ENCODE results near the gene TPTE2. TPM values are rescaled to one million over a fixed set of nuclear protein-coding genes. Genes with fewer than 3 reads are reported as not detected.

TPTE2 gene
- total RNA-seq, 1 donor from 2014 or later: not detected

DNA sequence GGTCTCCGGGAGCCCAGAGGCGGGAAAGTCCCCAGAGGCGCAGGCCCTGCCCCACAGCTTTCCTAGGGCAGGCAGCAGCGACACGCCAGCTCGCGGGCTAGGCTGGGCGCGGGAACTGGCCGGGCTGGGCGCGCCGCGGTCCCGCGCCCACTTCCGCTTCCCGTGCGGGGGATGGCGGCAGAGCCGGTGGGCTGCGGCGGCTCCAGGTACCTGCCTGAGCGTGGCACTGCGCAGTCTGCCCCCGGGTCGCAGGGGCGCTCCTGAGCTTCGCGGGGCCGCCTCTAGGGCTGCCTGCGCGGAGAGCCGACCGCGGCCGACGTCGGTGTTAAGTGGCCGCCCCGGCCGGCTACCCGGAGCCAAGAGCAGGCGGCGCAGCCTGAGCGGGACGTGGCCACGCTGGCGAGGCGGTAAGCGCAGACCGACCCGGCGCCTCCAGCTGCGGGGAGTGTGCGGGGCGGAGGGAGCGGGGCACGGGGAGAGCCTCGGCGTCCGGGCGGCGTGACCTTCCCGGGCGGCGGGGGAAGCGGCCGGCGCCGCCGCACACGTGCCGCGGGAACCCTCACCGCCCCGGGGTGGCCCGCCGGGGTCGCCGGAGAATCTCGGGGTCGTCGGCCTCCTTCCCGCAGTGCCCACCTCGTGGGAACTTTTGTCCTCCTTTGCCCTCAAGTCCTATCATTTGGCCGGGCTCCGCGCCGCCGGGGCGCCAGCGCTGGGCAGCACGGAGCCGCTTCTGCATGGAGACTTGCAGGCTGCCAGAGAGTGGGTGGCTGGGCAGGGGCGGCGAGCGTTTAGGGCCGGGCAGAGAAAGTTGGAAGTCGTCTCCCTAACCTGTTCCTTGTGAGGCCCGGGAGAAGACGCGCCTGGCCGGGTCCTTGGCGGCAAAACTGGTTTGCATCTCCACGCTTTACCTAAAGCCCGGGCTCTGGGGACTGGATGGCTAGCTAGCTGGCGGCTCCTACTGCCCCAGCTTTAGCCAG, 40.7 kb upstream of the TPTE2 start:
- no peak overlapping the region for H3K27ac Mint-ChIP-seq (ENCODE audit: unreplicated experiment)
- Histone ChIP-seq H3K27me3 (ENCODE audit: insufficient read depth, low read length) (peaks cover 2% of the 10 kb centered on the region), H3K4me3 (ENCODE audit: insufficient read depth, low read depth, low read length) (peak overlapping the region; percentile 61), H3K4me2 (ENCODE audit: low read length) (peak overlapping the region; percentile 92), H3K27ac (ENCODE audit: low read depth, low read length) (no peak overlapping the region), H2AFZ (ENCODE audit: low read depth, low read length) (peak overlapping the region; percentile 84), H3K36me3 (ENCODE audit: insufficient read depth, low read length) (no peaks in the 10 kb centered on the region), H4K20me1 (ENCODE audit: insufficient read depth, low read length) (peaks cover 4% of the 10 kb centered on the region), H3K9ac (ENCODE audit: low read length) (peak overlapping the region; percentile 70), H3K9me3 (ENCODE audit: insufficient read depth, low read depth, low read length) (no peaks in the 10 kb centered on the region), H3K4me1 (ENCODE audit: insufficient read depth, low read length) (peaks cover 4% of the 10 kb centered on the region), H3K79me2 (ENCODE audit: insufficient read depth, low read length) (peaks cover 5% of the 10 kb centered on the region)
- no peaks in the 10 kb centered on the region for H3K36me3 Mint-ChIP-seq (ENCODE audit: low read depth, unreplicated experiment)
- H3K4me1 Mint-ChIP-seq (ENCODE audit: low read depth, unreplicated experiment): no peaks in the 10 kb centered on the region
- TF ChIP-seq CTCF (IDR thresholded peaks at IDR 0.05; ENCODE audit: insufficient read depth, low read depth, low read length) (no peak), EZH2 (IDR thresholded peaks at IDR 0.05; ENCODE audit: insufficient read depth, low read length) (peak; percentile 50)
- FAIRE-seq (no peak), DNase-seq (ENCODE audit: low read depth) (peak; percentile 31)
- peaks cover 36% of the 10 kb centered on the region for H3K27me3 Mint-ChIP-seq (ENCODE audit: low read depth, unreplicated experiment)
- H3K9me3 Mint-ChIP-seq (ENCODE audit: unreplicated experiment): peaks cover 1% of the 10 kb centered on the region
- H3K4me3 Mint-ChIP-seq (ENCODE audit: unreplicated experiment): peak overlapping the region; percentile 70

- peak overlapping the region; percentile 25 for H3K4me2 ChIP-seq (ENCODE audit: low read length)
- no peak overlapping the region for H3K4me3 ChIP-seq (ENCODE audit: insufficient read depth, low read depth, low read length)
- H3K9ac ChIP-seq (ENCODE audit: low read length): no peak overlapping the region
- no peak overlapping the region for H3K27ac Mint-ChIP-seq (ENCODE audit: unreplicated experiment)
- no peak overlapping the region for H3K27ac ChIP-seq (ENCODE audit: low read depth, low read length)
- H3K79me2 ChIP-seq (ENCODE audit: insufficient read depth, low read length): no peaks in the 10 kb centered on the region
- H3K4me3 Mint-ChIP-seq (ENCODE audit: unreplicated experiment): no peak overlapping the region
- H3K4me1 Mint-ChIP-seq (ENCODE audit: low read depth, unreplicated experiment): no peaks in the 10 kb centered on the region
- no peaks in the 10 kb centered on the region for H3K36me3 Mint-ChIP-seq (ENCODE audit: low read depth, unreplicated experiment)
- TF ChIP-seq CTCF (IDR thresholded peaks at IDR 0.05; ENCODE audit: insufficient read depth, low read depth, low read length) (no peak), EZH2 (IDR thresholded peaks at IDR 0.05; ENCODE audit: insufficient read depth, low read length) (no peak)
- DNase-seq (ENCODE audit: low read depth) (peak; percentile 65), FAIRE-seq (no peak)
- no peaks in the 10 kb centered on the region for H3K27me3 ChIP-seq (ENCODE audit: insufficient read depth, low read length)
- H3K4me1 ChIP-seq (ENCODE audit: insufficient read depth, low read length): peaks cover 1% of the 10 kb centered on the region
- H2AFZ ChIP-seq (ENCODE audit: low read depth, low read length): no peak overlapping the region
- H3K36me3 ChIP-seq (ENCODE audit: insufficient read depth, low read length): no peaks in the 10 kb centered on the region
- H3K9me3 Mint-ChIP-seq (ENCODE audit: unreplicated experiment): peaks cover 4% of the 10 kb centered on the region
- no peaks in the 10 kb centered on the region for H4K20me1 ChIP-seq (ENCODE audit: insufficient read depth, low read length)
- peaks cover 19% of the 10 kb centered on the region for H3K27me3 Mint-ChIP-seq (ENCODE audit: low read depth, unreplicated experiment)
- no peaks in the 10 kb centered on the region for H3K9me3 ChIP-seq (ENCODE audit: insufficient read depth, low read depth, low read length)
Measured at GRCh38 chr13:19597523-19597922, 36.2 kb upstream of the TPTE2 start.

DNA sequence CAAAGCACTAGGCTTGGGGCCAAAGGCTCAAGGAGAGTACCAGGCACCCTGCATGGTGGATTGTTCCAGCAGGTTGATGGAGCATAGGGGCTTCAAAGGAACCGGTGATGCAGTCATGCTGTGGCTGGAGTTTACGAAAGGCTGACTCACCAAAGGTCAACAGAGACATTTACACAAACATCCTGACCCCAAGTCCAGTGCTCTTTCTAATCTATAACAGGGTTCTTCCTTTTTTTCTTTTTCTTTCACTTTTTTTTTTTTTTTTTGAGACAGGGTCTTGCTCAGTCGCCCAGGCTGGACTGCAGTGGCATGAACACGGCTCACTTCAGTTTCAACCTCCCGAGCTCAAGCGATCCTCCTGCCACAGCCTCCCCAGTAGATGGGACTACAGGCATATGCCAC, 35.6 kb upstream of the TPTE2 start:
- peak; percentile 30 for DNase-seq (ENCODE audit: low read depth)
- Histone ChIP-seq H3K36me3 (ENCODE audit: insufficient read depth, low read length) (no peaks in the 10 kb centered on the region), H3K4me3 (ENCODE audit: insufficient read depth, low read depth, low read length) (no peak overlapping the region), H3K79me2 (ENCODE audit: insufficient read depth, low read length) (no peaks in the 10 kb centered on the region), H3K27ac (ENCODE audit: low read depth, low read length) (no peak overlapping the region), H3K4me2 (ENCODE audit: low read length) (peak overlapping the region; percentile 25), H2AFZ (ENCODE audit: low read depth, low read length) (no peak overlapping the region), H3K4me1 (ENCODE audit: insufficient read depth, low read length) (no peaks in the 10 kb centered on the region), H3K9me3 (ENCODE audit: insufficient read depth, low read depth, low read length) (no peaks in the 10 kb centered on the region), H4K20me1 (ENCODE audit: insufficient read depth, low read length) (no peaks in the 10 kb centered on the region), H3K27me3 (ENCODE audit: insufficient read depth, low read length) (no peaks in the 10 kb centered on the region), H3K9ac (ENCODE audit: low read length) (no peak overlapping the region)
- TF ChIP-seq EZH2 (IDR thresholded peaks at IDR 0.05; ENCODE audit: insufficient read depth, low read length) (no peak), CTCF (IDR thresholded peaks at IDR 0.05; ENCODE audit: insufficient read depth, low read depth, low read length) (no peak)
- Mint-ChIP-seq H3K4me1 (ENCODE audit: low read depth, unreplicated experiment) (no peaks in the 10 kb centered on the region), H3K36me3 (ENCODE audit: low read depth, unreplicated experiment) (no peaks in the 10 kb centered on the region), H3K27ac (ENCODE audit: unreplicated experiment) (no peak overlapping the region), H3K27me3 (ENCODE audit: low read depth, unreplicated experiment) (peaks cover 16% of the 10 kb centered on the region), H3K9me3 (ENCODE audit: unreplicated experiment) (peaks cover 4% of the 10 kb centered on the region), H3K4me3 (ENCODE audit: unreplicated experiment) (no peak overlapping the region)
- FAIRE-seq: no peak
